ENCODE results near the gene ABCD1.

- TF ChIP-seq, protein P1, sequence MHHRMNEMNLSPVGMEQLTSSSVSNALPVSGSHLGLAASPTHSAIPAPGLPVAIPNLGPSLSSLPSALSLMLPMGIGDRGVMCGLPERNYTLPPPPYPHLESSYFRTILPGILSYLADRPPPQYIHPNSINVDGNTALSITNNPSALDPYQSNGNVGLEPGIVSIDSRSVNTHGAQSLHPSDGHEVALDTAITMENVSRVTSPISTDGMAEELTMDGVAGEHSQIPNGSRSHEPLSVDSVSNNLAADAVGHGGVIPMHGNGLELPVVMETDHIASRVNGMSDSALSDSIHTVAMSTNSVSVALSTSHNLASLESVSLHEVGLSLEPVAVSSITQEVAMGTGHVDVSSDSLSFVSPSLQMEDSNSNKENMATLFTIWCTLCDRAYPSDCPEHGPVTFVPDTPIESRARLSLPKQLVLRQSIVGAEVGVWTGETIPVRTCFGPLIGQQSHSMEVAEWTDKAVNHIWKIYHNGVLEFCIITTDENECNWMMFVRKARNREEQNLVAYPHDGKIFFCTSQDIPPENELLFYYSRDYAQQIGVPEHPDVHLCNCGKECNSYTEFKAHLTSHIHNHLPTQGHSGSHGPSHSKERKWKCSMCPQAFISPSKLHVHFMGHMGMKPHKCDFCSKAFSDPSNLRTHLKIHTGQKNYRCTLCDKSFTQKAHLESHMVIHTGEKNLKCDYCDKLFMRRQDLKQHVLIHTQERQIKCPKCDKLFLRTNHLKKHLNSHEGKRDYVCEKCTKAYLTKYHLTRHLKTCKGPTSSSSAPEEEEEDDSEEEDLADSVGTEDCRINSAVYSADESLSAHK (tag by site-specific recombination; IDR thresholded peaks at IDR 0.05): no peak
- TF ChIP-seq ZNF239 (tag by site-specific recombination; IDR thresholded peaks at IDR 0.05) (no peak), ZNF521 (tag by site-specific recombination; IDR thresholded peaks at IDR 0.05) (no peak)
- TF ChIP-seq, protein P2, sequence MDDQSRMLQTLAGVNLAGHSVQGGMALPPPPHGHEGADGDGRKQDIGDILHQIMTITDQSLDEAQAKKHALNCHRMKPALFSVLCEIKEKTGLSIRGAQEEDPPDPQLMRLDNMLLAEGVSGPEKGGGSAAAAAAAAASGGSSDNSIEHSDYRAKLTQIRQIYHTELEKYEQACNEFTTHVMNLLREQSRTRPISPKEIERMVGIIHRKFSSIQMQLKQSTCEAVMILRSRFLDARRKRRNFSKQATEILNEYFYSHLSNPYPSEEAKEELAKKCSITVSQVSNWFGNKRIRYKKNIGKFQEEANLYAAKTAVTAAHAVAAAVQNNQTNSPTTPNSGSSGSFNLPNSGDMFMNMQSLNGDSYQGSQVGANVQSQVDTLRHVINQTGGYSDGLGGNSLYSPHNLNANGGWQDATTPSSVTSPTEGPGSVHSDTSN (CRISPR knock-in tag; IDR thresholded peaks at IDR 0.05): no peak
- TF ChIP-seq, protein P3, sequence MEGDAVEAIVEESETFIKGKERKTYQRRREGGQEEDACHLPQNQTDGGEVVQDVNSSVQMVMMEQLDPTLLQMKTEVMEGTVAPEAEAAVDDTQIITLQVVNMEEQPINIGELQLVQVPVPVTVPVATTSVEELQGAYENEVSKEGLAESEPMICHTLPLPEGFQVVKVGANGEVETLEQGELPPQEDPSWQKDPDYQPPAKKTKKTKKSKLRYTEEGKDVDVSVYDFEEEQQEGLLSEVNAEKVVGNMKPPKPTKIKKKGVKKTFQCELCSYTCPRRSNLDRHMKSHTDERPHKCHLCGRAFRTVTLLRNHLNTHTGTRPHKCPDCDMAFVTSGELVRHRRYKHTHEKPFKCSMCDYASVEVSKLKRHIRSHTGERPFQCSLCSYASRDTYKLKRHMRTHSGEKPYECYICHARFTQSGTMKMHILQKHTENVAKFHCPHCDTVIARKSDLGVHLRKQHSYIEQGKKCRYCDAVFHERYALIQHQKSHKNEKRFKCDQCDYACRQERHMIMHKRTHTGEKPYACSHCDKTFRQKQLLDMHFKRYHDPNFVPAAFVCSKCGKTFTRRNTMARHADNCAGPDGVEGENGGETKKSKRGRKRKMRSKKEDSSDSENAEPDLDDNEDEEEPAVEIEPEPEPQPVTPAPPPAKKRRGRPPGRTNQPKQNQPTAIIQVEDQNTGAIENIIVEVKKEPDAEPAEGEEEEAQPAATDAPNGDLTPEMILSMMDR (tag by site-specific recombination; IDR thresholded peaks at IDR 0.05): no peak
Measured at GRCh38 chrX:153750127-153750774, 25.6 kb downstream of the ABCD1 start.

Measured in HEK293 (cell line).